Activated B cell treated with CpG ODN at 0.5 μM for 24 hours (primary cell): ENCODE results near the gene HS6ST3. TPM values are rescaled to one million over a fixed set of nuclear protein-coding genes. Genes with fewer than 3 reads are reported as not detected.

Experiments used
- ATAC-seq: fragments of 200-7000 bp; cut with Tn5 transposase; one replicate; pipeline ENCODE4 v1.10.0; 2021; ENCODE audit warnings: low read depth, mild to moderate bottlenecking, moderate library complexity
- CTCF ChIA-PET: fragments of 350-600 bp; sonication (Branson Sonifier 250); formaldehyde crosslinking; loops from one replicate; lab custom pipeline; 2021; ENCODE audit warnings: antibody characterized with exemption; lab: Charles Lee
- POLR2A ChIA-PET: fragments of 350-600 bp; sonication (Branson Sonifier 250); formaldehyde crosslinking; loops from one replicate; lab custom pipeline; 2021; ENCODE audit warnings: antibody characterized with exemption; lab: Charles Lee
- DNase-seq: peaks from one replicate; pipeline ENCODE4 v3.0.0; 2022
- H3K27ac Mint-ChIP-seq: one replicate; pipeline ENCODE4 v1.8.0; 2020; ENCODE audit warnings: mixed read lengths
- H3K27me3 Mint-ChIP-seq: one replicate; pipeline ENCODE4 v1.8.0; 2021; ENCODE audit warnings: mixed read lengths
- H3K36me3 Mint-ChIP-seq: one replicate; pipeline ENCODE4 v1.8.0; 2021; ENCODE audit warnings: low read depth, mixed read lengths
- H3K4me1 Mint-ChIP-seq: one replicate; pipeline ENCODE4 v1.8.0; 2021; ENCODE audit warnings: mixed read lengths
- H3K4me3 Mint-ChIP-seq: one replicate; pipeline ENCODE4 v1.8.0; 2020; ENCODE audit warnings: mild to moderate bottlenecking, mixed read lengths
- H3K9me3 Mint-ChIP-seq: one replicate; pipeline ENCODE4 v1.8.0; 2020; ENCODE audit warnings: mixed read lengths
- CTCF ChIP-seq: fragments of 200-600 bp; IDR thresholded peaks from one replicate; pipeline ENCODE4 v1.8.0; 2022; ENCODE audit warnings: antibody characterized with exemption, mild to moderate bottlenecking
- intact Hi-C: fragments of 100-400 bp; cut with micrococcal nuclease; formaldehyde crosslinking; loops from one replicate; pipeline ENCODE4 v1.15.1; 2024
- total RNA-seq: library from RNA; stranded (reverse); gene quantifications from 2 replicates; pipeline ENCODE4 v1.2.3, GENCODE V29; 2022

HS6ST3 gene
- total RNA-seq, 1 donor from 2014 or later, result not detected

GRCh38 chr13:96542986-96543385, 453.1 kb downstream of the HS6ST3 start:
- Mint-ChIP-seq H3K9me3 (peaks cover 2% of the 10 kb centered on the region), H3K27me3 (no peaks in the 10 kb centered on the region), H3K4me1 (no peaks in the 10 kb centered on the region), H3K27ac (no peak overlapping the region), H3K36me3 (no peaks in the 10 kb centered on the region), H3K4me3 (no peak overlapping the region)
- ChIA-PET CTCF (no interaction called here), POLR2A (no interaction called here)
- DNase-seq (no peak), ATAC-seq (no peak)
- TF ChIP-seq CTCF, result no peak
- intact Hi-C loops, result no loop called here

GRCh38 chr13:96544957-96545356, 455.1 kb downstream of the HS6ST3 start:
- POLR2A ChIA-PET, result no interaction called here
- DNase-seq (no peak), ATAC-seq (no peak)
- no peak for TF ChIP-seq CTCF
- no peaks in the 10 kb centered on the region for H3K4me1 Mint-ChIP-seq
- intact Hi-C loops, result no loop called here
- H3K4me3 Mint-ChIP-seq, result no peak overlapping the region
- CTCF ChIA-PET, result no interaction called here
- peaks cover 2% of the 10 kb centered on the region for H3K9me3 Mint-ChIP-seq
- H3K27ac Mint-ChIP-seq, result no peak overlapping the region
- no peaks in the 10 kb centered on the region for H3K36me3 Mint-ChIP-seq
- no peaks in the 10 kb centered on the region for H3K27me3 Mint-ChIP-seq

GRCh38 chr13:96546463-96546862, 456.6 kb downstream of the HS6ST3 start:
- CTCF ChIA-PET, result no interaction called here
- Mint-ChIP-seq H3K9me3 (peaks cover 2% of the 10 kb centered on the region), H3K27me3 (no peaks in the 10 kb centered on the region), H3K4me1 (no peaks in the 10 kb centered on the region), H3K4me3 (no peak overlapping the region), H3K36me3 (no peaks in the 10 kb centered on the region), H3K27ac (no peak overlapping the region)
- TF ChIP-seq CTCF, result no peak
- POLR2A ChIA-PET, result no interaction called here
- intact Hi-C loops, result no loop called here
- ATAC-seq (no peak), DNase-seq (no peak)

- ATAC-seq, result no peak
- TF ChIP-seq CTCF, result no peak
- Mint-ChIP-seq H3K27ac (no peak overlapping the region), H3K9me3 (peaks cover 6% of the 10 kb centered on the region), H3K4me3 (no peak overlapping the region), H3K36me3 (no peaks in the 10 kb centered on the region), H3K4me1 (no peaks in the 10 kb centered on the region), H3K27me3 (no peaks in the 10 kb centered on the region)
- ChIA-PET POLR2A (no interaction called here), CTCF (no interaction called here)
- DNase-seq, result no peak
- intact Hi-C loops, result no loop called here
Observed at GRCh38 chr13:96551546-96551945, 461.6 kb downstream of the HS6ST3 start.

- intact Hi-C loops, result no loop called here
- Mint-ChIP-seq H3K4me1 (no peaks in the 10 kb centered on the region), H3K27me3 (no peaks in the 10 kb centered on the region), H3K9me3 (peaks cover 6% of the 10 kb centered on the region), H3K4me3 (no peak overlapping the region), H3K36me3 (no peaks in the 10 kb centered on the region), H3K27ac (no peak overlapping the region)
- DNase-seq (no peak), ATAC-seq (no peak)
- no peak for TF ChIP-seq CTCF
- CTCF ChIA-PET, result no interaction called here
- POLR2A ChIA-PET, result no interaction called here
Observed at GRCh38 chr13:96552559-96552958, 462.7 kb downstream of the HS6ST3 start.
